Hepatocyte (in vitro differentiated cells): ENCODE measurements around the gene HSPA4L.

ENCODE experiments used
- CTCF ChIP-seq: fragments of 200-600 bp; sonication (generic); IDR thresholded peaks from 2 replicates; pipeline ENCODE4 v1.5.1; 2016; ENCODE audit warnings: antibody characterized with exemption, mild to moderate bottlenecking; ENCODE audit not compliant: poor library complexity
- EZH2 ChIP-seq: fragments of 200-600 bp; sonication (generic); IDR thresholded peaks from 2 replicates; pipeline ENCODE4 v1.6.1; 2016; ENCODE audit warnings: antibody characterized with exemption, mild to moderate bottlenecking, borderline replicate concordance
- EZH2phosphoT487 ChIP-seq: fragments of 200-600 bp; sonication (generic); IDR thresholded peaks from one replicate; pipeline ENCODE4 v1.6.1; 2018; ENCODE audit warnings: antibody characterized with exemption, mild to moderate bottlenecking, low read depth, moderate library complexity; ENCODE audit not compliant: unreplicated experiment, severe bottlenecking

DNA sequence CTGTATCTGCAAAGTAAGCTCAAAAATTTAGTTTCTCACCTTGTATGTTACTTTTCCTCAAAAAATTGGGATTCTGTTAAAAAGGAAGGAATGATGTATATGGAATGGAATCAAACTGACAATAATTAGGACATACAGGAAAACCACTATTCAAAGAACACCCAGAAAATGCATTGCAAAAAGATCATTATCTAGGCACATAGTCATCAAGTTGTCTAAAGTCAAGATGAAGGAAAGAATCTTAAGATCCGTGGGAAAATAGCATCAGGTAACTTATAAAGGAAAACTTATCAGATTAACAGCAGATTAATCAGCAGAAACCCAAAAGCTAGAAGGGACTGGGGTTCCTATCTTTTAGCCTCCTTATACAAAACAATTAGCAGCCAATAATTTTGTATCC, 75.5 kb downstream of the HSPA4L start:
- TF ChIP-seq CTCF (no peak), EZH2 (no peak), EZH2phosphoT487 (no peak)
